ENCODE data around the gene ERBB3.

- no peak for TF ChIP-seq CTCF (IDR thresholded peaks at IDR 0.05; ENCODE audit: borderline replicate concordance, extremely low read depth, low read length, poor library complexity, severe bottlenecking)
- TF ChIP-seq EZH2 (IDR thresholded peaks at IDR 0.05; ENCODE audit: borderline replicate concordance, low read depth, low read length, severe bottlenecking): no peak
Observed at GRCh38 chr12:56146492-56147460, 66.8 kb downstream of the ERBB3 start.
